G401.6 (cell line): ENCODE measurements around the gene ZNF547.

Experiments
- FAIRE-seq: peaks from 2 replicates; lab custom pipeline; 2012; peaks lifted over from hg19 to GRCh38; lab: Jason Lieb, UNC

The ZNF547 gene

DNA sequence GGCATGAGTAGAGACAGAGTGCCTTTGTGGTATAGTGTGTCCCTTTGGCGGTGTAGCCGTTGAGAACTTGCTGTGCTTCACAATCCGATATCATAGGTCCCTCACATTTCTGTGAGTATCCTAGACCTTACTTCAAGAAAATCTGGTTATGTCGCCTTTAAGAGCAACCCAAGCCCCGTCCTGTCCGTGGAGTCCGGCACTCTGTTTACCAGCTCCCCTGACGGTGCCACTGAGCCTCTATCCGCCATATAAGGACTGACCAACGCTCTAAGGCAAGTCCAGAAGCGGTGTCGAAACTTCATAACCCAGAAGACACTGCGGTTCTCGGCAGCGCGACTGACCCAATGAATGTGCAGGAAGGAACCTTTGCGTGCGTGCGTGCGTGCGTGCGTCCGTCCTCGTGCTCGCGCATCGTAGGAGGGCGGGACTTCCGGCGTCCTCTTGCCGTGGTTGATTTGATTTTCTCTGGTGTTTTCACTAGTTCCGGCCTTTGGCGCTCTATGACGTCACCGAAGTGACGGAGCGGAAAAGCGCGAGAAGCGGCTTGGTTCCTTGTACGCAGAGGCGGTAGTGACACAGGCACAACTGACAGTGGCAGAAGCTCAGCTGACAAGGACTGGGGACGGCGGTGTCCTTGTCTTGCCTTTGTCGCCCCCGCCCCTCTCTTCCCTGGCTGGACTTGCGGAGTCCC is at the start of gene ZNF547, which contains the start of gene TRAPPC2B:
Gene ZNF547, plus strand, starts transcription at position 555 of the 691 bp plus-strand sequence. CDS start 5,005 bp downstream, outside the sequence.
Gene TRAPPC2B, plus strand, starts transcription at position 555 of the 691 bp plus-strand sequence. CDS start 1,283 bp downstream, outside the sequence.
- peak; percentile 99 for FAIRE-seq

DNA sequence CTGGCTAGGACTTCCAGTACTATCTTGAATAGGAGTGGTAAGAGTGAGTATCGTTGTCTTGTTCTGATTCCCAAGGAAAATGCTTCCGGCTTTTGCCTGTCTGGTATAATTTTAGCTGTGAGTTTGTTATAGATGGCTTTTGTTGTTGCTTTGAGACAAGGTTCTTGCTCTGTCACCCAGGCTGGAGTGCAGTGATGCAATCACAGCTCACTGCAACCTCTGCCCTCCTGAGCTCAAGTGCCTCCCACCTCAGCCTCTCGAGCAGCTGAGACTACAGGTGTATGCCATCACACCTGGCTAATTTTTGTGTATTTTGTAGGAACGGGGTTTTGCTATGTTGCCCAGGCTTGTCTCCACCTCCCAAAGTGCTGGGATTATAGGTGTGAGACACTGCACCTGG is 49.2 kb upstream of the ZNF547 start:
- no peak for FAIRE-seq

DNA sequence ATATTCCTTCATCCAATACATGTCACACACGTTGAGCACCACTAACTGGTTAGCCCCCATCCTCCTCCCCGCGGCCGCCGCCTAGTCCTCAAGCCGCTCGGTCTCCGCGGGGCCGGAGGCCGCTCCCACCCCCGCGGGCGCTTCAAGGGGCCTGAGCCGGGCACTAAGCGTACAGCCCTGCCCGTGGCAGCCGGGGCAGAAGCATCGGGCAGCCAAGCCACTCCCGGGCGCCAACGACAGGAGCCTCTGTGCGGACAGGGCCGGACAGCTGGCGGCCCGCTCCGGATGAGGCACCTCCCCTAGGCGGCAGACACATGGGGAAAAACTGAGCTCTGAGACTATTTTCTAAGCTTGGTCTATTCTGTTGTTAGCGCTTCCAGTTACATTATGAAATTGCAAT is 45.8 kb upstream of the ZNF547 start:
- FAIRE-seq = no peak

DNA sequence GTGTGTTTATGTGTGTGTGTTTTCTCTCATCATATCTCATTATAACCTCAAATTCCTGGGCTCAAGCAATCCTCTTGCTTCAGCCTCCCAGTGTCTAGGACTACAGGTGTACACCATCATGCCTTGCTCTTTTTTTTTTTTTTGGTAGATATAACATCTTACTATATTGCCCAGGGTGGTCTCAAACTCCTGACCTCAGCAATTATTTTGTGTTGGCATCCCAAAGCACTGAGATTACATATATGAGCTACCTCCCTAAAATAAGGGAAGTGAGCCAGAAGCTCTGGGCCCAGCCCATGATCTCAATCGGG is 43.5 kb upstream of the ZNF547 start:
- FAIRE-seq = no peak

DNA sequence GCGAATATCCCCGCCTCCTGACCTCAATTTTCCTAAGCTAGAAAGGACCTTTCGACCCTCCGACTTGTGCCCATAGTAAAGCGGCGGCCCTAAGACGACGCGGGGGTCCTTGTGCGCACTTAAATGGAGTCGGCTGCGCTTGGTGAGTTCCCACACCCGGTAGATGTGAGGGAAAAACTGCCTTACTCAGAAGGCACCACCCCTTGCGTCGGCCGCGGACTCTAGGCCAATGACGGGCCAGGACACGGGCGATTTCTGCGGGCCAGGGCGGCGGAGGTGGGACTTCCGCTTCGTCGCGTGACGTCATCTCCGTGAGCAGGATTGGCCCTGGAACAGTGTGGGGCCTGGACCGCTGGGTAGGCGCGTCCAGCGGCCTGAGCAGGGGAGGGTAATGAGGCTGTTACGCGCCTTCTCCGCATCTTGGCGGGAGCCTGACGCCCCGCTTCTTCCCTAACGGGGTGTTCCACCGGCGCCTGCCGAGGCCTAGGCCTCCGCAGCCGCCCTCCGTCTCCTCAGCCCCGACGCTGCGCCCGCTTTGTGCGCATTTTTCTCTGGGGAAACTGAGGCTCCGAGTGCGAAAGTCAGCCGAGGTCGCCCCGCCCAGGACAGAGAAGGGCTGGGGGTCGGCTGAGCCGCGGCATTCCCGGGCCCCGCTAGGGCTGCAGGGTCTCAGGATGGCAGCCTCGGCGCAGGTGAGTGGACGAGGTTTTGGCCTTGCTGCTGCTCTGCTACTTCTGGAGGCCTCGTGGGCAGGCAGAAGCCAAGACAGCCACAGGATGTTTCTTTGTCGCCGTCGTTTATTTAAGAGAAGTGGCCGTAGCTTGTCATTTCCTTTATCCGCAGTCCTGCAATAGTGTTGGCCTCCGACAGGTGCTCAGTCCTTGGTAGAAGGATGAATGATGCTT is 42.9 kb upstream of the ZNF547 start, which contains the start of gene ZNF543:
Gene ZNF543, plus strand, starts transcription at position 293 of the 905 bp plus-strand sequence. Its CDS starts 382 bp downstream, at position 675.
- peak; percentile 97 for FAIRE-seq

DNA sequence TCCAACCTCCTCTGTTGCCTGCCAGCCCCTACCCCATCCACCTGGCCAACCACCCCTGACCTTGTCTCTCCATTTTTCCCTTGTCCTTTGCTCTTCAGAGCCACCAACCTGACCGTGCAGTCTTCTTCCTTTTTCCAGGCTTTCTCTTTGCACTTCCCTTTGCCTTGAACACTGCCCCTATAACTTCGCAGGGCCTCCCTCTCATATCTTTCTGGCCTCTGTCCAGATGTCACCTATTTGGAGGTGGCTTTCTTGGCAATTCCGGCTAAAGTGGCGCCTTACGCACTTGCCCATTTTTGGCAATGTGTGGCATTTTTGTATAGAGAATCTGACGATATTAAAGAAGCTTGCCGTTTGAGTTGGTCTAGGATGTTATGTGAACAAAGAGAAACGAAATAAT is 42.2 kb upstream of the ZNF547 start:
- no peak for FAIRE-seq

DNA sequence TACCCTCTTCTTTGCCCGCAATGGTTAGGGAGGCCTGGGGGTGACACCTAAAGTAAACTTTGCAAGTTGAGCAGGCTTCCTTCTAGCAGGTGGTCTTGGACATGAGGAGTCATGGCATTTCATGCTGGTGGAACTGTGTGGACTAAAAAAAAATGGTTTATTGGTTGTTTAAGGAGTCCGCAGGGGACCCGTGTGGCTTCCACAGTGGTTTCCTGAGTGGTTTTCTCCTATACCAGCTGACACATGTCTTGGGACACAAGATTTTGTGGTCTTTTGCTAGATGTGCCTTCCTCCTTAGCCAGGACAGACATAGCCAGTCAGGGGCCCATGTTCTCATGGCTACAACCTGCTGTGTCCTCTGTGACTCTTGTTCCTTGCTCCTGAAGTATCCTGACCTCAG is 41.6 kb upstream of the ZNF547 start:
- FAIRE-seq = no peak

DNA sequence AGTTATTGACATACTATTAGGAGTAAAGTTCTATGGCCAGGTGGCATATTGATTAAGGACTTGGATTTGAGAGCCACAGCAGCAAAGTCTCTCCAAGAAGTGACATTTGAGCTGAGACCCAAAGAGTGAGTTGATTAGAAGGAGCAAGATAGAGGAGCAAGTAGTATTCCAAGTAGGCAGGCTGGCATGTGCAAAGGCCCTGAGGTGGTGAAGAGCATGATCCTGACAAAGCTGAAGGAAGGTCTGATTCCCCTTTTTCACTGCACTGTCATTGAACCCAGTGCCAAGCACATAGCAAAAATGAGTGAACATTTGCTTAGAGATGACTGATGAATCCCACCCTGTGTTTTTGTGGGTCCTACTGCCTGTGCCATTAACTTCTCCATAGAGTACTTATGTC is 38.4 kb upstream of the ZNF547 start:
- no peak for FAIRE-seq

DNA sequence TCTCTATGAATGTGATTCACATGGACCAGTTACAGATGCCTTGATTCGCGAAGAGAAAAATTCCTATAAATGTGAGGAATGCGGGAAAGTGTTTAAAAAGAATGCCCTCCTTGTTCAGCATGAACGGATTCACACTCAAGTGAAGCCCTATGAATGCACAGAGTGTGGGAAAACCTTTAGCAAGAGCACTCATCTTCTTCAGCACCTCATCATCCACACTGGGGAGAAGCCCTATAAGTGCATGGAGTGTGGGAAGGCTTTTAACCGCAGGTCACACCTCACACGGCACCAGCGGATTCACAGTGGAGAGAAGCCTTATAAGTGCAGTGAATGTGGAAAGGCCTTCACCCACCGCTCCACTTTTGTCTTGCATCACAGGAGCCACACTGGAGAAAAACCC is 35.4 kb upstream of the ZNF547 start:
- FAIRE-seq = no peak

DNA sequence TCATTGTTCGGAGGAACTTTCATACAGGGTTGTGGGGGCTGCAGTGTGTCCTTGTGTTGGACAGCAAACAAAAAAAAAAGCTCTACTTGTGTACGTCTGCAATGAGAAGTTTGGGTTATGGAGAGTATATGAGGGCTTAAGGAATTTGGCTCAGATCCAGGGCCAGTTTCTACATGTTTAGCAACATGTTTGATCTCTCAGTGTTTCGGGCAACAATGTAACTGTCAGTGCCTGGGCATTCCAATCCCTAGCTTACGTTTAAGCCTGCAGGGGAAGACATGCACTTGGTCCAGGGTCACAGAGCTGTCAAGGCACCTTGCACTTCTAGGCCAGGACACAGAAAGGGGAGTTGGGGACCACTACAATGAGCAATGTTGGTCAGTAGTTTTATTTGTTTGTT is 29.2 kb upstream of the ZNF547 start:
- no peak for FAIRE-seq

DNA sequence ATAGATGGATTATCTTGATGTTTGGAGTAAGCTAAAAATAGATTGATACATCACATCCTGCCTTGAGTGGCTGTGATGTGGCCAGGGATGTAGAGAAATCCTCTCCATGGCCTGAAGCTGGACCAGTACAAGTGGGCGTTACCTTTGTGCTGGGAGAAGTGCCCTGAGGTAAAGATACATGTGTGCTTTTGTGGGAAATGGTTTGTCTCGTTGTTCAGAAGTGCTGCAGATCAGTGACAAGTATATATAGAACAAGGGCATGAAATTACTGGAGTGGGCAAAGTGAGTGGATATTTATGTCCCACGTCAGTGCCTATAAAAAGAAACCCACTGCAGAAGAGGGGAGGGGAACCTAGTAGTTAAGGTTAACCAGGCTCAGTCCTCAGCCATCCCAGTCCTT is 24.5 kb upstream of the ZNF547 start:
- no peak for FAIRE-seq

DNA sequence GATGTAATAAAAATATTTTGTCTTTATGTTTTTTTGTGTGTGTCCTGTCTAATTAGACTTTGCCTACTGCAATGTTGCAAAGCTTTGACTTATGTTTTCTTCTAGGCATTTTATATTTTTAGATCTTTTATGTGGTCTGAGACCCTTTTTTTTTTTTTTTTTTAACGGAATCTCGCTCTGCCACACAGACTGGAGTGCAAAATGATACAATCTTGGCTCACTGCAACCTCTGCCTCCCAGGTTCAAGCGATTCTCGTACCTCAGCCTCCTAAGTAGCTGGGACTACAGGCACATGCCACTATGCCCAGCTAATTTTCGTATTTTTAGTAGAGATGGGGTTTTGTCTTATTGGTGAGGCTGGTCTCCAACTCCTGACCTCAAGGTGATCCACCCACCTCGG is 20.8 kb upstream of the ZNF547 start:
- no peak for FAIRE-seq

DNA sequence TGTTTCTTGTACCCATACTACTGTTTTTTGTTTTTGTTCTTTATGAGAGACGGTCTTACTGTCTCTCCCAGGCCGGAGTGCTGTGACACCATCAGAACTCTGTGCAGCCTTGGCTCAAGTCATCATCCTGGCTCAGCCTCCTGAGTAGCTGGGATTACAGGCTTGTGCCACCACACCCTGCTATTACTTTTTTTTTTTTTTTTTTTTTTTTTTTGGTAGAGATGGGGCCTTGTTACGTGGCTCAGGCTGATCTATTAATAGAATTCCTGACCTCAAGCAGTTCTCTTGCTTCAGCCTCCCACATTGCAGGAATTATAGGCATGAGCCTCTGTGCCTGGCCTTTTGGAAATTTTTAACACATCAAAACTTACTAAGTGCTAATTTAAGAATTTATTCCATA is 15.2 kb upstream of the ZNF547 start:
- no peak for FAIRE-seq

DNA sequence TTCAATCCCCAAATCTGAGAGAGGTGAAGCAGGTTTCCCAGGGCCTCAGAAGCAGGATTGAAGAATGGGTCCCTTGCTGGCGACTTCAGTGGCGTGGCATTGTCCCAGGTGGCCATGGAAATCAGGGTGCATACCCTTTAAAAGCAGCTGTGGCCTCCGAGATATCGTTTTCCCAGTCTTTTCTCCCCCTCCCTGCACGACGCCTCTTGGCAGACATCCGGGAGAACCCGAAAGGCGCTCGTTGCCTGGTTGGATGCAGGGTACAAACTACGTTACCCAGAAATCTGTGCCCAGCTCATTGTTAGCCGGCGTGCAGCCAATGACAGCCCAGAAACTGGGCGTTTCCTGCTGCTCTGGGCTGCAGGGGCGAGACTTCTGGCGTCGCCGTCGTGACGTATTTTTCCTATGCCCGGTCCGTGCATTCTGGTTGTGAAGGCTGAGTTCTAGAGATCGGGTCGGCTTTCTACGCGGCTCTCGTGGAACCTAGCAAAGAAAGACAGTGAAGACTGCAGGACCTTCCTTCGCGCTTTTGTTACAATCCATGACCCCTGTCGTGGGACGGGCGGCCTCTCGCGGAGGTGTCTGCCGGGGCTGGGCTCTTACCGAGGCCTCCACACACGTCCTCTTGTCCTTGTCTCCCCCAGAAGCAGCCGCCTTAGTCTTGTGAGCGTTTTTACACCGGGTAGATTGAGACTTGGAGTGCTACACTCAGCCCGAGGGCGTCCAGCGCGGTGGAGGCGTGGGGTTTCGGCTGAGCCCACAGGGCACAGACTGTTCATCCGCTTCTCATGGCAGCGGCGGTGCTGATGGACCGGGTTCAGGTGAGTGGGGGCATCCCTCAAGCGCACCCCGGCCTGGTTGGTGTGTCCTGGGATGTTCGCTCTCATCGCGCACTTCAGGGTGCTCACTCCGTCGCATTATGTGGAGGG is 12.2 kb upstream of the ZNF547 start, which contains the start of gene ZNF304:
Gene ZNF304, plus strand, starts transcription at position 395 of the 929 bp plus-strand sequence. Its CDS starts 394 bp downstream, at position 789.
- FAIRE-seq = peak; percentile 98

DNA sequence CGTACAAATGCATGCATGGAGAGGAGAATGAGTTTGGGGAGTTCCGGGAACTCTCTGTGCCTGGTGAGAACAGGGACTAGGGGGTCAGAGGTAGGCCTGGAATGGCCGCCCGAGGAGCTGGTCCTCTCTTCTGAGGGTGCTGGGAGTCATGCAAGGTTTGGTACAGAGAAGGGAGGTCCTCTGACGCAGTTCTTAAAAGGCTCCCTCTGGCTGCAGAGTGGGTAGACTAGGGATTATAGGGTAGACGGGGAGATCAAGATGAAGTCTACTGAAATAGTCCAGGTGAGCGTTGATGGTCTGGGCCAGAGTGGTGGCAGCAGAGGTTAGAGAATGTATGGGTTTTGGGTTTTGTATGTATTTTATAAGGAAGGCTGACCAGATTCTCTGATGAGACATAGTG is 11.5 kb upstream of the ZNF547 start:
- FAIRE-seq = no peak

DNA sequence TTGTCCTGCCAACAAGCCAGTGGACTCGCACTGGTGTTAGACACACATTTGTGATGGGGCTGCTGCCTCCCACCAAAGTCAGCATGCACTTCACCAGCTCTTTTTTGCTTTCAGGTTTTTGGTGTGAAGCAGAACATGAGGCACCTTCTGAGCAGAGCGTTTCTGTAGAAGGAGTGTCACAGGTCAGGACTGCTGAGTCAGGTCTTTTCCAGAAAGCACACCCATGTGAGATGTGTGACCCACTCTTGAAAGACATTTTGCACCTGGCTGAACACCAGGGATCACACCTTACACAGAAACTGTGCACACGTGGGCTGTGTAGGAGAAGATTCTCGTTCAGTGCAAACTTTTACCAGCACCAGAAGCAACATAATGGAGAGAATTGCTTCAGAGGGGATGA is 7.4 kb upstream of the ZNF547 start:
- no peak for FAIRE-seq

DNA sequence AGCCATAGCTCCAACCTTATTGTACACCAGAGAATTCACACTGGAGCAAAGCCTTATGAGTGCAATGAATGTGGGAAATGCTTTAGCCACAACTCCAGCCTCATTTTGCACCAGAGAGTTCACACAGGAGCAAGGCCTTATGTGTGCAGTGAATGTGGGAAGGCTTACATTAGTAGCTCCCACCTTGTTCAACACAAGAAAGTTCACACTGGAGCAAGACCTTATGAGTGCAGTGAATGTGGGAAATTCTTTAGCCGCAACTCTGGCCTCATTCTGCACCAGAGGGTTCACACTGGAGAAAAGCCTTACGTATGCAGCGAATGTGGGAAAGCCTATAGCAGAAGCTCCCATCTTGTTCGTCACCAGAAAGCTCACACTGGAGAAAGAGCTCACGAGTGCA is 5.9 kb upstream of the ZNF547 start:
- no peak for FAIRE-seq

DNA sequence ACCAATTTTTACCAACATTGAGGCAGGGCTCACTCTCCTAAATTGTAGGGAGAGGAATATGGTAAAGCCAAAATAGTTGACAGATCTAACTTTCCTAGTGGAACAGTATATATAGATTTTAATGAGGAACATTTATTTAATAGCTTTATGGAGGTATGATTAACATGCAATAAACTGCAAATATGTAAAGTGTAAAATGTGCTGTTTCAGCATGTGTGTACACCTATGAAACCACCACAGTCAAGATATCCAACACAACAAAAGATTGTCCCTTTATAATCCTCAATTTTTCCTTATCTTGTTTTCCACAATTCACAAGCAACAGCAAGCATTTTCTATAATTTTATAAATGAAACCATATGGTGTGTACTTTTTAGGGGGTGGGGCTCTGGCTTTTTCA is 4.1 kb upstream of the ZNF547 start:
- no peak for FAIRE-seq

DNA sequence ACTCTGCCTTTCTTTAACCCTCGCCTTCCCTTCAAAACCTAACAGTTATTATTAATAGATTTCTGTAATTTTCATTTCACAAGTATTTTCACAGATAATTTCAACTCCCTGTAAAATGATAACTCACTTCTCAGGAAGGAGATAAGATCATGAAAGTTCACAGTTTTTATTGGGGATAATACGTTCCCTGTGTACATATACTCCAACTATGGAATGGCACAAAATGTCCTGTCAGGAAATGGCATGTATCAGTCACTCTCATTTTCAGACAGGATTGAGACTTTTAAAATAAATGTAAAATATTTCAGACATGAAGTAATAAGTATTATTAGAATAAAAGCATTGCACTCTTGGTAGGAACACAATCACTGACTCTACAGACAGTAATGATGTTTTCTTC is 932 bp upstream of the ZNF547 start:
- FAIRE-seq = no peak

DNA sequence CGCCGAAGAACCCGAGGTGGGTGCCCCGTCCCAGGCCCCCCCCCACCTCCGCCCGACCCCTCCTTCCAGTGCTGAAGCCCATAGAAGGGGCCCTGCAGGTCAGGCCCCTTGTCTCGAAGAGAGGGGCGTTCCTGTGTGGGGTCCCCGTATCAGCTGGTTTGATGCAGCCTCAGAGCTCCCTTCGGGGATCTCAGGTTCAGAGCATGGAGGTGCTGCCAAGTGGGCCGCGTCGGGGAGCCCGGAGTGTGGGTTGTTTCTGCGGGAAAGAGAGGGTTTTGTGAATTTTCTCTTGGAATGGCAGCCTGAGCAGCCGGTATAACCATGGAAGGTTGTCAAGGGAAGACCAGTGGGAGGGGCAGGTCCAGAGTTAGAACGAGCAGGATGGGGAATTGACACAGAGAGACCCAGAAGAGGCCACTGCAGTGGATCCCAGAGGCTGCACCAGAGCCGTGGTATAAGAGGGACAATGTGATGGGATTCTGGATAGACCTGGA is 384 bp downstream of the ZNF547 start:
- no peak for FAIRE-seq

DNA sequence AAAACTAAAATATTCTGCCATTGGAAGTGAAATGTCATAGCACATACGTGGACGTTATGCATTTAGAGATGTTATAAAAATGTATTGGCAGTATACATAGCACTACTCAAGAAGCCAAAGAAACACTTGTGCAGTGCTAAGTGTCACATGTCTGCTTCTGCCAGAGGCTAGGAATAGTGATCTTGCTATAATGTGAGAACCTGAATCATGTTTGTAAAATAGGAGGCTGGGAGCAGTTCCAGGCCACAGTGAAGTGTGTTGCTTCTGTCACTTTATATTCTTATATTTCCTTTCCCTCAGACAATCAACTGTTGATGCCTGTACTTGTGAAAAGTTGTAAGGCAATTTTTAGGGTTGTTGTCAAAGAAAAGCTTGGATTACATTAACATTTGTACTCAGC is 3.4 kb downstream of the ZNF547 start:
- FAIRE-seq = no peak

DNA sequence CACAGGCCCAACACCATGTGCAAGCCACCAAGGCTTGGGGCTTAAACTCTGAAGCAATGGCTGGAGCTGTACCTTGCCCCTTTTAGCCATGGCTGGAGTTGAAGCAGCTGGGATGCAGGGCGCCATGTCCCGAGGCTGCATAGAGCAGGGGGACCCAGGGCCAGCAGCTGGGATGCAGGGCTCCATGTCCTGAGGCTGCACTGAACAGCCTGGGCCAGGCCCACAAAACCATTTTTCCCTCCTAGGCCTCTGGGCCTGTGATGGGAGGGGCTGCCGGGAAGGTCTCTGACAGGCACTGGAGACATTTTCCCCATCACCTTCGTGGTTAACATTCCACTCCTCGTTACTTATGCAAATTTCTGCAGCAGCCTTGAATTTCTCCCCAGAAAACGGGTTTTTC is 10.8 kb downstream of the ZNF547 start:
- no peak for FAIRE-seq
